Fibroblast of lung (primary cell): ENCODE data around the gene CCNA2.

Experiments
- CTCF ChIP-seq, 2 donors: IDR thresholded peaks in 1 of 2; conservative IDR thresholded peaks in 1 of 2; 1 replicate in 1 of 2; 2 replicates in 1 of 2; pipeline ENCODE4 v1.5.1; 2011 to 2012; ENCODE audit warnings: low read length in 2 of 2, control low read depth in 1 of 2, inconsistent platforms in 1 of 2, low read depth in 1 of 2, mild to moderate bottlenecking in 1 of 2
- EZH2 ChIP-seq: IDR thresholded peaks from 2 replicates; pipeline ENCODE4 v1.5.1; 2012; ENCODE audit warnings: low read length, control low read depth, mild to moderate bottlenecking; ENCODE audit errors: missing control alignments

DNA sequence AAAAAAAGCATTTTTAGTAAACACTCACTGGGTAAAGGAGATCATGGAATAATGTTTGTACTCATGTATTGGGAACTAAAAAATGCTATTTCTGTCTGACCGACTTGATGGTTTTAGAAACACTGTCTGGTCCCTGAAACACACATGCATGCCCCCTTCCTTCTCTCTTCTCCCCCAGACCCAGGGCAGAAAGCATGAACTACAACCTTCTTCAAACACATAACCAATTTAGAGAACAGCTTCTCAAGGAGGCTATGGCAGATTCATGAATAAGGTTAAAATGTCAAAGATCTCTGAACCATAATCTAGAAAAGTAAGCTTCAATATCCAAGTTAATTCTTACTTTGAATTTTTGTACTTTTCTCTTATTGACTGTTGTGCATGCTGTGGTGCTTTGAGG lies 6.0 kb downstream of the CCNA2 start:
- no peak for TF ChIP-seq EZH2
- no peak for TF ChIP-seq CTCF (conservative IDR thresholded peaks at IDR 0.05 in 1 of 2, IDR thresholded peaks at IDR 0.05 in 1 of 2; ENCODE audit: low read depth in 1 of 2, low read length in 2 of 2)
